Stimulated activated CD8-positive, alpha-beta memory T cell treated with anti-CD3 and anti-CD28 coated beads, Interleukin-15, amount 100 ng/mL, for 4 hours (primary cell): ENCODE data around the gene C18orf32.
"Not testable (repeated sequence)": the region's sequence is repeated elsewhere in the genome, so short reads cannot be mapped to it uniquely, and the experiment has no call there.

Experiments
- DNase-seq, 2 donors: peaks; one replicate each; pipeline ENCODE4 v3.0.0-alpha.2; 2020; ENCODE audit warnings: low read depth in 2 of 2

Gene C18orf32

GRCh38 chr18:49500201-49500921, 13.3 kb upstream of the C18orf32 start:
- DNase-seq = no peak

GRCh38 chr18:49499046-49499637, 12.1 kb upstream of the C18orf32 start:
- DNase-seq = no peak

- no peak for DNase-seq
Measured at GRCh38 chr18:49495480-49495879, 8.4 kb upstream of the C18orf32 start.

GRCh38 chr18:49495076-49495475, 8.0 kb upstream of the C18orf32 start:
- DNase-seq = no peak

GRCh38 chr18:49494660-49495059, 7.6 kb upstream of the C18orf32 start:
- DNase-seq = no peak

- no peak for DNase-seq
Measured at GRCh38 chr18:49492694-49493033, 5.6 kb upstream of the C18orf32 start.

GRCh38 chr18:49491857-49492693, 5.0 kb upstream of the C18orf32 start, which contains the start of gene RPL17:
Gene RPL17 (minus strand): TSS chr18:49492465.
- DNase-seq = peak; percentile 61 to 81

- DNase-seq = no peak
Measured at GRCh38 chr18:49491534-49491856, 4.5 kb upstream of the C18orf32 start.

GRCh38 chr18:49490246-49490762, 3.3 kb upstream of the C18orf32 start:
- no peak for DNase-seq

GRCh38 chr18:49487711-49488310, 777 bp upstream of the C18orf32 start:
- DNase-seq = no peak

- DNase-seq = no peak
Measured at GRCh38 chr18:49486606-49486952, 455 bp downstream of the C18orf32 start.

- no peak for DNase-seq
Measured at GRCh38 chr18:49486134-49486533, 900 bp downstream of the C18orf32 start.

GRCh38 chr18:49483198-49483597, 3.8 kb downstream of the C18orf32 start:
- no peak for DNase-seq

- no peak for DNase-seq
Measured at GRCh38 chr18:49481907-49482306, 5.1 kb downstream of the C18orf32 start.

GRCh38 chr18:49481317-49481716, 5.7 kb downstream of the C18orf32 start:
- DNase-seq = no peak

- DNase-seq = no peak
Measured at GRCh38 chr18:49479381-49480137, 7.5 kb downstream of the C18orf32 start.

- DNase-seq = no peak
Measured at GRCh38 chr18:49476664-49477411, 10.2 kb downstream of the C18orf32 start.

GRCh38 chr18:49474935-49475334, 12.1 kb downstream of the C18orf32 start:
- not testable (repeated sequence) for DNase-seq

GRCh38 chr18:49473721-49474120, 13.3 kb downstream of the C18orf32 start:
- no peak for DNase-seq

GRCh38 chr18:49472459-49472858, 14.6 kb downstream of the C18orf32 start:
- DNase-seq = no peak

- DNase-seq = no peak
Measured at GRCh38 chr18:49471532-49471931, 15.5 kb downstream of the C18orf32 start.
